Adipocyte (in vitro differentiated cells): ENCODE measurements around the gene PNPLA7.

Source experiments
- DNase-seq: peaks from one replicate; pipeline ENCODE4 v3.0.0-alpha.2; 2015; ENCODE audit warnings: low read depth
- H3K27me3 ChIP-seq: replicated peaks from 2 replicates; pipeline ENCODE4 v1.7.0; 2013; ENCODE audit warnings: mild to moderate bottlenecking, low read length, moderate library complexity; ENCODE audit not compliant: control insufficient read depth, insufficient read depth
- H3K36me3 ChIP-seq: 2 replicates; pipeline ENCODE4 v1.7.0; 2013; ENCODE audit warnings: low read length, mild to moderate bottlenecking, moderate library complexity; ENCODE audit not compliant: control insufficient read depth, insufficient read depth, severe bottlenecking
- H3K4me1 ChIP-seq: 2 replicates; pipeline ENCODE4 v1.7.0; 2013; ENCODE audit warnings: mild to moderate bottlenecking, low read length, moderate library complexity; ENCODE audit not compliant: control insufficient read depth, insufficient read depth
- H3K4me3 ChIP-seq: 2 replicates; pipeline ENCODE4 v1.7.0; 2013; ENCODE audit warnings: mild to moderate bottlenecking, low read length, moderate library complexity
- H3K9ac ChIP-seq: 2 replicates; pipeline ENCODE4 v1.7.0; 2013; ENCODE audit warnings: mild to moderate bottlenecking, low read length, moderate library complexity
- H3K9me3 ChIP-seq: 2 replicates; pipeline ENCODE4 v1.7.0; 2013; ENCODE audit warnings: mild to moderate bottlenecking, low read length, moderate library complexity; ENCODE audit not compliant: control insufficient read depth

The PNPLA7 gene

DNA sequence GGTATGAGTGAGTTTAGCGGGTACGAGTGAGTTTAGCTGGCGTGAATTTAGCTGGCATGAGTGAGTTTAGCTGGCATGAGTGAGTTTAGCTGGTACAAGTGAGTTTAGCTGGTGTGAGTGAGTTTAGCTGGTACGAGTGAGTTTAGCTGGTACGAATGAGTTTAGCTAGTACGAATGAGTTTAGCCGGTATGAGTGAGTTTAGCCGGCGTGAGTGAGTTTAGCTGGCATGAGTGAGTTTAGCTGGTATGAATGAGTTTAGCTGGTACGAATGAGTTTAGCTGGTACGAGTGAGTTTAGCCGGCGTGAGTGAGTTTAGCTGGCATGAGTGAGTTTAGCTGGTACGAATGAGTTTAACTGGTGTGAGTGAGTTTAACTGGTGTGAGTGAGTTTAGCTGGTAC lies 41.0 kb downstream of the PNPLA7 start:
- no peak for DNase-seq
- Histone ChIP-seq H3K4me3 (no peak overlapping the region), H3K4me1 (no peaks in the 10 kb centered on the region), H3K9ac (no peak overlapping the region), H3K27me3 (no peaks in the 10 kb centered on the region), H3K9me3 (no peaks in the 10 kb centered on the region), H3K36me3 (peaks cover 13% of the 10 kb centered on the region)

DNA sequence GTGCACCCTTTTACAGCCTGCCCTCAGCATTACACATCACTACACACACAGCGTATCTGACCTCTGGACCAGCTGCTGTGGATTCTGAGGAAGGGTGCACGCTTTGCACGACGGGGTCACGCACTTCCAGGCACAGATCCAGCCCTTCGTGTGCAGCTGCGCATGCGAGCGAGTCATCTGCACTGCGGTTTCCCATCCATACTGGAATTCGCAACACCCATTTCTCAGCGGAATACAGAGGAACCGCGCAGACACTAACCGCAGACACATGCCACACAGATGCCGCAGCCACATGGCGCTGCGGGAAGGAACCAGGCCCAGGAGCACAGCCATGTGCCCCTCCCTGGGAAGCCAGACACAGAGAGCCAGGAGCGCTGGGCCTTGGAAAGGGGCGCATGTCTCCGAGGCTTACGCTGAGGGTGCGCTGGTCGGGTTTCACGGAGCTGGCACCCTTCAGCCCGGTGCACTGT lies 43.5 kb downstream of the PNPLA7 start:
- no peaks in the 10 kb centered on the region for H3K9me3 ChIP-seq
- H3K4me1 ChIP-seq, result no peaks in the 10 kb centered on the region
- no peak overlapping the region for H3K4me3 ChIP-seq
- H3K27me3 ChIP-seq, result no peaks in the 10 kb centered on the region
- H3K36me3 ChIP-seq, result peaks cover 10% of the 10 kb centered on the region
- no peak overlapping the region for H3K9ac ChIP-seq
- DNase-seq, result no peak

DNA sequence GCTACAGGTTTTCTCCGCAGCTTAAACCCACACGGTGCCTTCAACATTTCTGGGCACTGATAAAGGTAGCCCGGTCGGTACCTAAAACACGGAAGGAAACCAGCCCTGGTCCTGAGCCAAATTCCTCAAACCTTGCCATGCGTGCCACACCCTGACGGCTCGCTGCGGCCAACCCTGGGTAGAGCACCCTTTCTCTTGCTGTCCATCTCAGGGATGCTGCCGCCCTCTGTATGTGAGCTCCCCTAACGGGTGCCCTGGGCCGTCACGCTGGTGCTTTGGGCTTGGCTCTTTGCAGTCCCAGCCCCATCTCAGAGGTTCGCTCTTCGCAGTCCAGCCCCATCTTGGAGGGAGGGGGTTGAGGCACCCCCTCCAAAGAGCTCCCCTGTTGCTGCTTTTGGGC lies 43.9 kb downstream of the PNPLA7 start:
- Histone ChIP-seq H3K4me1 (no peaks in the 10 kb centered on the region), H3K9me3 (no peaks in the 10 kb centered on the region), H3K4me3 (no peak overlapping the region), H3K9ac (no peak overlapping the region), H3K36me3 (peaks cover 10% of the 10 kb centered on the region), H3K27me3 (no peaks in the 10 kb centered on the region)
- no peak for DNase-seq

DNA sequence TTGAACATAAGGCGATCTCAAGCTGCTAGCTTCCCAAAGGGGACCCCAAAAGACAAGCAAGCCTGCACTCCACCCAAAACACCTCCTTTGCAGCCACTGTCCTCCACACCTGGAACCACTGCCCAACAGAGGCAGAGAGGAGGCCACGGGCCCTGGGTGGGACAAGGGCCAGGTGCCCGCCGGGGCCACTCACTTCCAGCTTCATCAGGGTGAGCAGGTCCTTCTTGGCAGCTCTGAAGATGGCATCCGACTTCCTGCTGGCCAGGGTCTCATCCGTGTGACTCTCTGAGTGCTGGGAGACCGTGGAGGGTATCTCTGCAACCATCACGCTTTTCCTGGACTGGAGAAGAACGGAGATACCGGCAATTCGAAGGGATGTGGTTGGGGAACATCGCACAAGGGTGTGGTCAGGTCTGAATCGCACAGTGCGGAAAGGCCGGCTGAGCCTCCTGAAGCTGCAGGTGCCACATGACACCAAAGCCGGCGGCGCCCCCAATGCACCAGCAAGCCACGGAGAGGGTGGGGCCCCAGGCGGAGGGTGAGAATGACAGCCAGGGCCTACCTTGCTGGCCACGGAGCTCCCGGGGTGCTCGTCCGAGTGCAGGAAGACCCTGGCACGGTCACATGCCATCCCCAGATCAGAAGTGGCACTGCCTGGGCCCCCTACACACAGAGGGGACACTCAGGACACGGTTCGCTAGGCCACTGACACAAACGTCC lies 44.6 kb downstream of the PNPLA7 start:
- Histone ChIP-seq H3K36me3 (peaks cover 10% of the 10 kb centered on the region), H3K9ac (no peak overlapping the region), H3K27me3 (no peaks in the 10 kb centered on the region), H3K4me1 (no peaks in the 10 kb centered on the region), H3K9me3 (no peaks in the 10 kb centered on the region), H3K4me3 (no peak overlapping the region)
- DNase-seq, result no peak

DNA sequence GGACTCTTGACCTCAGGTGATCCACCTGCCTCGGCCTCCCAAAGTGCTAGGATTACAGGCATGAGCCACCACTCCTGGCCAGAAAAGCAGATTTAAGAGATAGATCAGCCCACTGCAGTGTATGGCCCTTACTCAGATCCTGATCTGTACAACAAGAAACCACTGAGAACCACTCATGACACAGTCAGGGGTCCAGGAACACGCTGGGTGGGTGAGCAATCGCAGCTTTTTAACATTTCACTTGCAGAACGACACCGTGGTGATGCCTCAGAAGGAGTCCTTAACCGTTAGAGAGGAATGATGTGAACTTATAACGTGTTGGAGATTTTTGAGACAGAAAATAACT lies 45.8 kb downstream of the PNPLA7 start:
- no peak for DNase-seq
- H3K9me3 ChIP-seq, result no peaks in the 10 kb centered on the region
- no peak overlapping the region for H3K9ac ChIP-seq
- no peak overlapping the region for H3K4me3 ChIP-seq
- no peaks in the 10 kb centered on the region for H3K27me3 ChIP-seq
- no peaks in the 10 kb centered on the region for H3K4me1 ChIP-seq
- H3K36me3 ChIP-seq, result peaks cover 10% of the 10 kb centered on the region

GRCh38 chr9:137502008-137502911 lies 47.9 kb downstream of the PNPLA7 start:
- Histone ChIP-seq H3K27me3 (no peaks in the 10 kb centered on the region), H3K36me3 (peaks cover 11% of the 10 kb centered on the region), H3K9me3 (no peaks in the 10 kb centered on the region), H3K4me1 (no peaks in the 10 kb centered on the region), H3K9ac (no peak overlapping the region), H3K4me3 (no peak overlapping the region)
- DNase-seq, result no peak

- Histone ChIP-seq H3K9me3 (no peaks in the 10 kb centered on the region), H3K9ac (no peak overlapping the region)
- DNase-seq, result no peak
Observed at GRCh38 chr9:137501457-137501856, 48.7 kb downstream of the PNPLA7 start.

DNA sequence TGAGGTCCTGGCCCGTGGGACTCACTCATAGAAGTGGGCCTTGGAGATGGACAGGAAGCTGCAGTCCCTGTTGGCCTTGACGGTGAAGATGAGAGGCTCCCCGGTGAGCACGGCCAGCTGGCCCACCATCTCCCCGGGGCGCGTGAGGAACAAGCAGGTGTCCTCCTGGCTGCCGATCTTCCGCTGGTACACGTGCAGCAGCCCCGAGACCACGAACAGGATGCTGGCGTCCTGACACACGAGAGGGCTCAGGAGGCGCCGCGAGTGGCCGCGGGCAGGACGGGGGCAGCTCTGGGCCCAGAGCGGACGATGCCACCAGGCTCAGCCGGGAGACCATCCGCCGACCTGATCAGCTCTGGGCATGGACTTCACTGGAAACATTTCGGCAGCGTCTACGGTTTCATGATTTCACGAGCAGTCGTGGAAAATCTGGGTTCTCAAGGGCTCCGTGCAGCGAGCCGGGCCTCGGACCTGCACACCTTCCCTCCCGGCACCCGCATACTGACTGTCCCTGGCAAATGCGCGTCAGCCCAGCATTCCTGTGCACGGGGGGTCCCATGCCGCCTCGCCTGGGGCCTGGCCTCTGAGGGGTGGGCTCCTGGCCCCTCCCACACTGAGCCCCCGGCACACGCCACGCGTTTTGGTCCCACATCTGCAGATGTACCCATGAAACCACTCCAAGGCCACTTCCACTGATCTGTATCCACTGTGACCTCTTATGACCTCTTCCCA lies 49.4 kb downstream of the PNPLA7 start:
- Histone ChIP-seq H3K27me3 (no peaks in the 10 kb centered on the region), H3K36me3 (peaks cover 11% of the 10 kb centered on the region), H3K9me3 (no peaks in the 10 kb centered on the region), H3K4me1 (no peaks in the 10 kb centered on the region), H3K9ac (no peak overlapping the region), H3K4me3 (no peak overlapping the region)
- no peak for DNase-seq

More at GRCh38 chr9:137501457-137501856, 48.7 kb downstream of the PNPLA7 start:
- H3K36me3 ChIP-seq, result peaks cover 11% of the 10 kb centered on the region
- H3K27me3 ChIP-seq, result no peaks in the 10 kb centered on the region
- no peak overlapping the region for H3K4me3 ChIP-seq
- no peaks in the 10 kb centered on the region for H3K4me1 ChIP-seq

DNA sequence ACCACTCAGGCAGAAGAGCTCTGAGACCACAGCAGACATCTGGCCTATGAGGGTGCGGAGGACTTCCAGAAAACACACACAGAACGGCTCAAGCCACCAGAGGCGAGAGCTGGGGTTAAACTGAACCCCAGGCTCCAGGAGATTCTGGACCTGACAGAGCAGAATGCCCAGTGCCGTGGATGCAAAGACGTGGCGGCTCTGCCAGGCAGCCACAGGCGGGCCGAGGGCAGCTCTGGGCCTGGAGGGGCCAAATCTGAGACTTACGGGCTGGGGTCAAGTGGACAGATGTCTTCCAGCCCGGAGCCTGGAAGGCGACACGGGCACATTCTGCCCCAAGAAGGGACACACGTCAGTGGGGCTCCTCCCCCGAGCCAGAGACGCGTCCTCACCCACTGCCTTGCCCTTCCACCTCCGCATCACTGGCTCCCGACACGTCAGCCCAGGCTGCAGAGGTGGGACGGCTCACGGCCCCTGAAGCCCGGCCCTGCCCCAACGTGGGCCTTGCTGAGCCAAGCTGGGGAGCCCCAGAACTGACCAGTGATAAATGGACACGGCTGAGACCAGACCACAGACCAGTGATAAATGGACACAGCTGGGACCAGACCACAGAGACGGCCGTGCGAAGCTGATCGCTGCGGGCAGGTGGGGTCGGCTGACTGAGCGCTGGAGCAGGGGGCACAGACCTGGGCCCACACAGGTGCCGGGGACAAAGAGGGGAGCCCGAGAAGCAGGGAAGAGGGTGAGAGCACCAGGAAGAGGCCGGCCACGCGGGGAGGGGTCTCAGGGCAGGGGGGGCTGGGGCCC lies 50.1 kb downstream of the PNPLA7 start:
- Histone ChIP-seq H3K9ac (no peak overlapping the region), H3K4me3 (no peak overlapping the region), H3K4me1 (no peaks in the 10 kb centered on the region), H3K36me3 (peaks cover 11% of the 10 kb centered on the region), H3K9me3 (no peaks in the 10 kb centered on the region), H3K27me3 (no peaks in the 10 kb centered on the region)
- DNase-seq, result no peak

- Histone ChIP-seq H3K36me3 (peaks cover 11% of the 10 kb centered on the region), H3K9ac (no peak overlapping the region), H3K4me1 (no peaks in the 10 kb centered on the region), H3K27me3 (no peaks in the 10 kb centered on the region), H3K4me3 (no peak overlapping the region), H3K9me3 (no peaks in the 10 kb centered on the region)
- DNase-seq, result no peak
Observed at GRCh38 chr9:137499416-137499815, 50.8 kb downstream of the PNPLA7 start.
